Measurements from ENCODE around the gene ASB4. TPM values are rescaled to one million over a fixed set of nuclear protein-coding genes. Genes with fewer than 3 reads are reported as not detected.

The ASB4 gene
- total and polyA plus RNA-seq, 12 donors: 18.3 to 323 (median 88.2) TPM

DNA sequence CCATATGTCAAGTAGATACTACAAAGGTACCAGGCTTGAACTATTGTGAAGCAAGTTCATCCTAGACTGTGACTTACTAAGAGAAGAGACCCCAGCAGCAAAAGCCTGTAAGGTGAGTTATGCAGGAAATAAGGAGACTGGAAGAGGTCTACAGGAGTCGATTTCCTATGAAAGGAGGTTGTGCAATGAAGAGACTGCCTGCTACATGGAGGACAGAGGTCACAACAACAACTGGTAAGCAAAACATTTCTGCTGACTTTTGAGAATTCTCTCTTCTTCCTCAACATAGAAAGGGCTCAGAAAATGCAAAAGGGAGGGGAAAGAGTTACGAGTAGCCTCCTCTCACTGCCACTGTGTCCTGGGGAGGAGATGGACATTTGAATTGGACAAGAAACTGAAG lies 68.2 kb downstream of the ASB4 start:
- no peak for TF ChIP-seq POLR2A (IDR thresholded peaks at IDR 0.05)
- TF ChIP-seq, protein P1, sequence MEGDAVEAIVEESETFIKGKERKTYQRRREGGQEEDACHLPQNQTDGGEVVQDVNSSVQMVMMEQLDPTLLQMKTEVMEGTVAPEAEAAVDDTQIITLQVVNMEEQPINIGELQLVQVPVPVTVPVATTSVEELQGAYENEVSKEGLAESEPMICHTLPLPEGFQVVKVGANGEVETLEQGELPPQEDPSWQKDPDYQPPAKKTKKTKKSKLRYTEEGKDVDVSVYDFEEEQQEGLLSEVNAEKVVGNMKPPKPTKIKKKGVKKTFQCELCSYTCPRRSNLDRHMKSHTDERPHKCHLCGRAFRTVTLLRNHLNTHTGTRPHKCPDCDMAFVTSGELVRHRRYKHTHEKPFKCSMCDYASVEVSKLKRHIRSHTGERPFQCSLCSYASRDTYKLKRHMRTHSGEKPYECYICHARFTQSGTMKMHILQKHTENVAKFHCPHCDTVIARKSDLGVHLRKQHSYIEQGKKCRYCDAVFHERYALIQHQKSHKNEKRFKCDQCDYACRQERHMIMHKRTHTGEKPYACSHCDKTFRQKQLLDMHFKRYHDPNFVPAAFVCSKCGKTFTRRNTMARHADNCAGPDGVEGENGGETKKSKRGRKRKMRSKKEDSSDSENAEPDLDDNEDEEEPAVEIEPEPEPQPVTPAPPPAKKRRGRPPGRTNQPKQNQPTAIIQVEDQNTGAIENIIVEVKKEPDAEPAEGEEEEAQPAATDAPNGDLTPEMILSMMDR (IDR thresholded peaks at IDR 0.05): no peak
- intact Hi-C loops (cut with DNase I): loop anchor here in 1 of 2 donors (5.0 kb wide), 1 partner anchor 33 kb away; no protein-coding TSS in a partner anchor
- Histone ChIP-seq H3K9me3 (replicated peaks in 1 of 3) (no peaks in the 10 kb centered on the region), H3K4me1 (replicated peaks in 1 of 2) (peaks cover 28 to 65% of the 10 kb centered on the region in 2 donors), H3K4me3 (no peak overlapping the region), H3K36me3 (replicated peaks in 1 of 2) (no peaks in the 10 kb centered on the region), H3K27ac (peak overlapping the region in 2 of 5 donors; percentile 36 to 94), H3K27me3 (no peaks in the 10 kb centered on the region)
- WGBS, 4 donors: 57 to 66% (median 61%) methylated on average over 2 of the region's 2 CpGs
- no peak for DNase-seq

DNA sequence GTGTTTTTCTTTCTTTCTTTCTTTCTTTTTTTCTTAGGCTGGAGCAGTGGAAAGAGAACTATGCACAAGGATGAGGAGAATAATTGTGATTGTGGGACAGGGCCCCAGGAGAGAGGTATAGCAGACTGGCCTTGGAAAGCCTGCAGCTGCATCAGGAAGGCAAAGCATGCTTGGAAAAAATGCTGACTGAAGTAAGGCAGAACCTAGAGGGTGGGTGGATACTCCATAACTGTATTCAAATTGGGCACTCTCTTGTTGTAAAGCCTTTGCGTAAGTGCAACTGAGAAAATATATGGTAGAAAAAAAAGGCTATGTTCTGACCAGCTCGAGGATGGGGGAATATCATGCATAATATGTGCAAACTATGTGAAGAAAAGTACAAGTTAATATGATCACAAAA lies 71.0 kb downstream of the ASB4 start:
- intact Hi-C loops (cut with DNase I): no loop called here
- Histone ChIP-seq H3K4me3 (no peak overlapping the region), H3K36me3 (replicated peaks in 1 of 2) (no peaks in the 10 kb centered on the region), H3K9me3 (replicated peaks in 1 of 3) (no peaks in the 10 kb centered on the region), H3K27ac (no peak overlapping the region), H3K27me3 (no peaks in the 10 kb centered on the region), H3K4me1 (replicated peaks in 1 of 2) (peaks cover 9 to 48% of the 10 kb centered on the region in 2 donors)
- WGBS, 4 donors: 87 to 95% (median 92%) methylated on average over 2 of the region's 2 CpGs
- TF ChIP-seq, protein P1 (IDR thresholded peaks at IDR 0.05): no peak
- TF ChIP-seq POLR2A (IDR thresholded peaks at IDR 0.05): no peak
- DNase-seq: no peak

DNA sequence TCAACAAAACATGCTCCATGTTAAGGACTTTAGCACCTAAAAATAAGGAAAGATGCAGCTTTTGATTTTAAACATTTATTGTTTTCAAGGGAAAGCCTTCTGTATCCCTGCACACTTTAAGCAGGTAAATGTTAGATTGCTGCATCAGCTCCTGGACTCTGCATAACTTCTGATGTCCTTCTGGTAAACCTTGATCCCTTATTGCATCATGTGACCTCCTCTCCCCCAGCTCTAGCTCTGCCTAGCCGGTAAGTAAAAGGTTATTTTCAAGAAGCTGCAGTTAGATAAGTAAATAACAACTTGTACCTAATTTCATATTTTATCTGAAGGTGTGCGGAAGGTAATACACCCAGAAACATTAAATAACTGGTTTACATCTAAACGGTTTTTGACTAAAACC lies 73.1 kb downstream of the ASB4 start:
- WGBS, 4 donors: 57 to 68% (median 61%) methylated on average over 3 of the region's 3 CpGs
- TF ChIP-seq, protein P1 (IDR thresholded peaks at IDR 0.05): no peak
- no peak for TF ChIP-seq POLR2A (IDR thresholded peaks at IDR 0.05)
- no peak overlapping the region for H3K4me3 ChIP-seq
- no peaks in the 10 kb centered on the region for H3K27me3 ChIP-seq
- H3K36me3 ChIP-seq (replicated peaks in 1 of 2): no peaks in the 10 kb centered on the region
- no peak for DNase-seq
- peaks cover 9 to 38% of the 10 kb centered on the region in 2 donors for H3K4me1 ChIP-seq (replicated peaks in 1 of 2)
- intact Hi-C loops (cut with DNase I): no loop called here
- H3K9me3 ChIP-seq (replicated peaks in 1 of 3): no peaks in the 10 kb centered on the region
- no peak overlapping the region for H3K27ac ChIP-seq

DNA sequence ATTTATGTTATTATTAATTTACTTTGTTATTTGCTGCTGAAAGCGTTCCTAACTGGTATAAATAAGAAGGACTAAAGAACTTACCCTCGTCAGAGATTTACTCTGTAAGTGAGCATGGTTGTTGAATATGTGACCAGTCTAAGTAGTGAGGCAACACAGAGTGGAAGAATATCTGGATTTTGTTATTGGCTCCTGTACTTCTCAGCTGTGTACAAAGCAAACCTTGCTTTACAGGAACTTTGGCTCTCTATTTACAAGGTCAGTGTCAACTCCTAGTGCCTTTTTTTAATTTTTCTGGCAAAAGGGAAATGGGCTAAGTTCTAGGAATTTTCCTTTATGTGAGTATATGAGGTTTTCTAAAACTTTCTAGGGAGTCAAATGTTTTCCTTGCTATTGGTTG lies 74.9 kb downstream of the ASB4 start:
- no peak overlapping the region for H3K4me3 ChIP-seq

More for the DNA sequence above, 74.9 kb downstream of the ASB4 start:
- H3K9me3 ChIP-seq (replicated peaks in 1 of 3): no peaks in the 10 kb centered on the region
- peaks cover 13 to 29% of the 10 kb centered on the region in 2 donors for H3K4me1 ChIP-seq (replicated peaks in 1 of 2)
- intact Hi-C loops (cut with DNase I): no loop called here
- TF ChIP-seq, protein P1 (IDR thresholded peaks at IDR 0.05): no peak
- no peak for TF ChIP-seq POLR2A (IDR thresholded peaks at IDR 0.05)
- peak overlapping the region in 2 of 5 donors; percentile 40 to 42 for H3K27ac ChIP-seq
- DNase-seq: no peak
- WGBS, 4 donors: 59 to 68% (median 64%) methylated on average over 2 of the region's 2 CpGs
- H3K27me3 ChIP-seq: no peaks in the 10 kb centered on the region
- H3K36me3 ChIP-seq (replicated peaks in 1 of 2): no peaks in the 10 kb centered on the region

Measured in adrenal gland (tissue), 12 donors.